KOPT-K1 (cell line): ENCODE measurements around the gene ITPK1.
"Not testable (repeated sequence)": the region's sequence is repeated elsewhere in the genome, so short reads cannot be mapped to it uniquely, and the experiment has no call there.

Experiments used
- H3K27ac ChIP-seq: fragments of 200-600 bp; sonication (generic); 2 replicates; pipeline ENCODE4 v1.5.1; 2016; ENCODE audit warnings: antibody characterized with exemption, mild to moderate bottlenecking, low read depth, low read length; ENCODE audit not compliant: poor library complexity, severe bottlenecking
- H3K36me3 ChIP-seq: fragments of 200-600 bp; sonication (generic); 2 replicates; pipeline ENCODE4 v1.5.1; 2017; ENCODE audit warnings: antibody characterized with exemption, mild to moderate bottlenecking, low read length, moderate library complexity; ENCODE audit not compliant: insufficient read depth
- H3K9me3 ChIP-seq: fragments of 200-600 bp; sonication (generic); 2 replicates; pipeline ENCODE4 v1.5.1; 2017; ENCODE audit warnings: antibody characterized with exemption, low read length, mild to moderate bottlenecking; ENCODE audit not compliant: insufficient read depth, poor library complexity, severe bottlenecking

ITPK1 gene

DNA sequence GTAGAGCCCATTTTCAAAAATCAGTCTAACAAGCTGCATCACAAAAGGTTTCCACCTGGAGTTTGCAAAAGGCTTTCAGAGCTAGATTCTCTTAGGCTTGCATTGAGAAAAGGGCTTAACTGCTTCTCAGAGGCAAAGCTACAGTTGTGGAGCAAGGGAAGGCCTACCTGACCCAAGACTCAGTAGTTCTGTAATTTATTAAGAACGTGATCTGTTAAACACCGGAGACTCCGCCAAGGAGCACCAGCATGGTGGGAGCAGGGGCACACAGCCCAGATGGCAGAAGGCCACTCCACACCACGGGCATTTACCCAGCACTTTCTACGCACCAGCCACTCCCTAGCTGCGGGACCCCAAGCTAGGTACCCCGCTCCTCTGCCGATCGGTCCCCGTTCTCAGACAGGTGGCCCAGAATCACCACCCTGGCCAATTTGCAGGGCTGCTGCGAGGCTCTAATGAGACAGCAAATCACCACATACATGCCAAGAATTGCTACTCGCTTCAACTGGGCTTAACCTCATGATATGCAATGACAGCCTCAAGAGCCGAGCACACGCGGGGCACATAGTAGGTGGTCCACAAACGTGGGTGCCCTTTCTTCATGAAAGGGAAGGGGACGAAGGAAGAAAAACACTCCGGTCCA, 1.5 kb downstream of the ITPK1 start:
- Histone ChIP-seq H3K27ac (peak overlapping the region; percentile 56), H3K9me3 (no peaks in the 10 kb centered on the region), H3K36me3 (no peaks in the 10 kb centered on the region)

DNA sequence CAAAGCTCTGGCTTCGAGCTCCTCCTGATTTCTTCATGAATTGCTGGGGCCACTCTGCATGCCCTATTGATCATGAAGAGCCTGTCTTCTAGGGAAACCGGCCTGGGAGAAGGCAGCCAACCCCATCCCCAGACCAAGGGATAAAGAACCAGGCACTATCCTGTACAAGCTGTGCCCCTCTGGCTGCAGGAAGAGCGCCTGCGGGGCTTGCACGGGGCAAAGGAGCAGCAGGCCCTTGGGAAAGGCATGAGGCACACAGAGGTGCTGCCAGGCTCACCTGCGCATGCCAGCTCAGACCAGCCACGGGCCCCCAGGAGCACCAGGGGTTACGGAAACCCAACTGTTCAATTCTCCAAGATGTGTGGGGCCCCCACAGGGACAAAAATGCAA, 2.1 kb downstream of the ITPK1 start:
- Histone ChIP-seq H3K27ac (peak overlapping the region; percentile 56), H3K9me3 (no peaks in the 10 kb centered on the region), H3K36me3 (no peaks in the 10 kb centered on the region)

DNA sequence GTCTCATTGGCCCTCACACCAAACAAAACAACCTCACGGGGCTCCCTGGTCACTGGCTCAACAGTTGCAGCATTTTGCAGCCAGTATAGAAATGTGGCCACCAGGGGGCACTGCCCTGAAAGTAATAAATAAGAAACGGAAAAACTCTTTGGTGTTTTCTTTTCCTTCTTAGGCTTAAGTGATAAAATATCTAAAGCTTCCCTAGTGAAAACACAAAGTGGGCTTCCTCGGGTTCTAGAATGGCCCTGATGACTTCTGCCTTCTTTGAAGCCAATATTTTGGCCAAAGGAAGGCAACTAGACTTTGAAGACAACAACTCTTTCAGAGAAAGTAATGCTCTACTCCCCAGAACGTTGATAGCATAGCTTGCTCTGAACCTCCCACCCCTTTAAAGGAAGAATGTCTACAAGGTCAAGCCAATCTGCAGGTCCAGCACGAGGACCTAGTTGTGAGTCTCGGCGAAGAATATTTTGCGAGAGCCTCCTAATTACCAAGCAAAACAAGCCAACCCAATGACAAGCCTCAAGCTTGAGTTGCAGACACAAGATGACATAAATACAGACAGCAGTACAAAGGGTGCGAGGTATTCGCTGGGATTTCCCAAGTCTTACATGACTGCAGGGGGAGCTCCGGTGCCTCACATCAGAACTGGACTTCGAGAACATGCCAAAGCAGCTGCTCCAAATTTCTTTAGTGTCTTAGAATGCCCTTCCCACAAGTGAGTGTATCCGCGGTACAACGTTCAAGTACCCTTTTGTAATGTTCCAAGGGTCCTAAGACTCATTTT, 2.6 kb downstream of the ITPK1 start:
- no peaks in the 10 kb centered on the region for H3K36me3 ChIP-seq
- no peaks in the 10 kb centered on the region for H3K9me3 ChIP-seq
- peak overlapping the region; percentile 39 for H3K27ac ChIP-seq

DNA sequence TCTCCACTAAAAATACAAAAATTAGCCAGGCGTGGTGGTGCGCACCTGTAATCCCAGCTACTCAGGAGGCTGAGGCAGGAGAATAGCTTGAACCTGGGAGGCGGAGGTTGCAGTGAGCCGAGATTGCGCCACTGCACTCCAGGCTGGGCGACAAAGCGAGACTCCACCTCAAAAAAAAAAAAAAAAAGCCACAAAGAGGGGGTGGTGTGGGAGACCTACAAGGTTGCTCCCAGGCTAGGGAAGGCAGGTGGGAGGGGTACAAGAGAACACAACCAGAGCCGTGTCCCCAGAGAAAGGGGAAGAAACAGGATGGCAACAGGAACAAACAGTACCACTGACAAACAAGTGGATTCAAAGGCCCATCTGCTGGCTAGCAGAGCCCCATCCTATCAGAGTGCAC, 4.2 kb downstream of the ITPK1 start:
- not testable (repeated sequence) for H3K9me3 ChIP-seq, H3K36me3 ChIP-seq, H3K27ac ChIP-seq

DNA sequence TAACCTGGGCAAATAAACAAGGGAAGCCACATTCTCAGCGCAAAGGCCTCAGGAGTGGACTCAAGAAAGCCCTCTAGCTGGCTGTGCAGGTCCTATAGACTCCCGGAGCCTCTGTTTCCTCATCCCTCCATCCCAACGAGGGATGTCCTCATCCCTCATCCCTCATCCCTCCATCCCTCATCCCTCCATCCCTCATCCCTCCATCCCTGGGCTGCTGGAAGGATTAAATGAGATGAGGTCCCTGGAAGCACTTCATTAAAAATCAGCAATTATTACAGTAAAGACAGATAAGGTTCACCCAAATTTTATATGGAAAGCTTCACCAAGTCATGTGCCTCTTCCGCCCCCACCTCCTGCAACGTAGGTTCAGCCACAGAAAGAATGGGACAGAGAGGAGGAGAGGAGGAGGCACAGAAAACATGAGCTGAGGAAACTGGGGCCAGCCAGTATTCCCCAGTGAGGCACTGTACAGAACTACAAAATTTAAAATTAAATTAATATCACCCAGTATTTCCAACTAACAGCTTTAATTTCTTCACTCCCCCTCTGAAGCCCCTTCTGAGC, 4.8 kb downstream of the ITPK1 start:
- H3K9me3 ChIP-seq = no peaks in the 10 kb centered on the region
- H3K27ac ChIP-seq = no peak overlapping the region
- no peaks in the 10 kb centered on the region for H3K36me3 ChIP-seq

DNA sequence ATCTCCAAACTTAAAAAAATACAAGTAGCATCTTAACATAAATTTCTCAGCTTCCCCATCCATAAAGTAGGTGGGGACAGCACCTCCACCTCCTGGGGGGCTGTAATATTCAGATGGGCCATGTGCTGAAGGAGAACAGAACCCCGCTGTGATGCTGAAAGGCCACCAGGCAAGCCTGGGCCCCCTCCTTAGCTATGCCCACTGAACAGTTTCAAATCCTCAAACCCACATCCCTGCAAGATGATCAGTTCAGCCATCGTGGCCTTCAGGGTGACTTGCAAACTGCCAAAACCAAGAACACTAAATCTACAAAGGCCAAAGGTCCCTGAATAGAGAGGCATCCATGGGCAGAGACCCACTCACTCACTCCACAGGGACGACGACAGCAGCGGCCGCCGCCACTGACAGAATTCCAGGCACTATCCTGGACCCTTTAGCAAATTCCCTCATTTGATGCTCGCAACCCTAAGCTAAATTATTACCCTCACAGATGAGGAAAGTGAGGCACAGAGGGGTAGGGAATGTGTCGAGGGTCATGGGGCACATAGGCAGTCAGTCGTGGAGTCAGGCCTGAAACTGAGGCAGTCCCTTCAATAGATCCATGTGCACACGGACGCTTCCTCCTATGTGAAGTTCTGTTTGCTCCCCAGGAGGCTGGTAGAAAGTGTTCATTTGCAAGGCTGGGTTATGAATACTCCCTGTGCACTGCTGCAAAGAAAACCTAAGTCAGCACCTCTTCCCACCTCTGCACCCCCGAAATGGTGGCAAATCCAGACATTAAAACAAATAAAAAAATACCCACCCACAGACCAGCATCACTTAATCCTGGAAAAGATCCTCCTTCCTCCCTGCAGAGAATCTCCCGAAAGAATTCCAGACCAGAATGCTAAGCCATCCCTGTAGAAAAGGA, 5.9 kb downstream of the ITPK1 start:
- Histone ChIP-seq H3K9me3 (no peaks in the 10 kb centered on the region), H3K36me3 (no peaks in the 10 kb centered on the region), H3K27ac (no peak overlapping the region)

DNA sequence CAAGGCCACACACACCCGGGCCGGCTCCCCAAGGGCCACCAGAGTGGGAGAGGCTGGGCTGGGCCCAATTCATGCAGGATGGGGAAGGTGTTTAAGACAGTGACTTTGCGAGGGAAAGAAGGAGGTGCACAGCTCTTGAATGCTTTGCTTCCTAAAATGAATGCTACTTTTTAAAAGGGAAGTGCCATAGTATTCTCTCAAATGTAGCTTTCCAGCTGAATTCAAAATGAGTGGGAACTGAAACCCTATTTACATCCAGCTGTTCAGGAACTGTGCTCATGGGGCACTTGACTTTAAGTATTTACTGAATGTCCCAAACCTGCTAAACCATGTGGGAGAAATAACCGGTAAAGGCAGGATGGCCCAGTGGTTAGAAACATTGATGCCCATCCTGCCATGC, 7.6 kb downstream of the ITPK1 start:
- no peak overlapping the region for H3K27ac ChIP-seq
- H3K9me3 ChIP-seq = no peaks in the 10 kb centered on the region

DNA sequence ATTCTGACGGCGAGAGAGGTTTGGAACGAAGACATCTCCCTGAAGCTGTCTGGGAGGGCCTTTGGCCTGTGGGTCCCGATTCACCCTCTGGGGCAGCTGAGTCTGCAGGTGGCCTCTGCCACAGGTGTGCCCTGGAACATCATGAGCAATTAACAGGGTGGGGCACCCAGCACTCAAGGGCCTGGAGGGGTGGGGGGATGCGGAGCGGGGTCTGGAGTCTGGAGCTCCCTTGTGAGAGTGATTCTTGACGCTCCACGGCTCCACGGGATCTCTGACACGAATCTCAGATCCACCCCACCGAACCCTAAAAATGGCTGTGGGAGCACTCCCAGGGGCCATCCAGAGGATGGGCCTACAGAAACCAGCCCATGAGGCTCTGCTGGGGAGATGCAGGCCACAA, 8.3 kb downstream of the ITPK1 start:
- H3K27ac ChIP-seq = no peak overlapping the region
- H3K36me3 ChIP-seq = no peaks in the 10 kb centered on the region
- no peaks in the 10 kb centered on the region for H3K9me3 ChIP-seq

More for the DNA sequence above, 7.6 kb downstream of the ITPK1 start:
- no peaks in the 10 kb centered on the region for H3K36me3 ChIP-seq

DNA sequence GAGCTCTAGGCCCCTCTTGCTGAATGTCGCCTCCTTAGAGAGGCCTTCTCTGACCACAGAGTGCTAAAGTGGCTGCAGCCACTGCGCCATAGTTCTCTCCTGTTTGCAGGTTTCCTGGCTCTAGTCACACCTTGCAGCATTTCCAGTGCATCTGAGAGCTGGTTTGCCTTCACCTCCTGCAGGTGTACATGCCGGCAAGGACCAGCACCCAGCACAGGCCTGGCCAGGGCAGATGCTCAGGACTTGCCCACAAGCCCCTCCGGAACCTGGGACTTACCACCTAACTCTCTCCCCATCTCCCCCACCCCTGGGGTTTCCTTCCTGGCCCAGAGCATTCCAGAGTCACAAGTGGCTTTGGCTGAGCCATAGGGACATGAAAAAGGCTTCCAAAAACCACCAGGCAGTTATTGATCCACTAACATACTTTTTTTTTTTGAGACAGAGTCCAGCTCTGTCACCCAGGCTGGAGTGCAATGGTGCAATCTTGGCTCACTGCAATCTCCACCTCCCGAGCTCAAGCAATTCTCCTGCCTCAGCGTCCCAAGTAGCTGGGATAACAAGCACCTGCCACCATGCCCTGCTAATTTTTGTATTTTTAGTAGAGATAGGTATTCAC, 9.1 kb downstream of the ITPK1 start:
- Histone ChIP-seq H3K36me3 (no peaks in the 10 kb centered on the region), H3K9me3 (no peaks in the 10 kb centered on the region), H3K27ac (peak overlapping the region; percentile 3)

DNA sequence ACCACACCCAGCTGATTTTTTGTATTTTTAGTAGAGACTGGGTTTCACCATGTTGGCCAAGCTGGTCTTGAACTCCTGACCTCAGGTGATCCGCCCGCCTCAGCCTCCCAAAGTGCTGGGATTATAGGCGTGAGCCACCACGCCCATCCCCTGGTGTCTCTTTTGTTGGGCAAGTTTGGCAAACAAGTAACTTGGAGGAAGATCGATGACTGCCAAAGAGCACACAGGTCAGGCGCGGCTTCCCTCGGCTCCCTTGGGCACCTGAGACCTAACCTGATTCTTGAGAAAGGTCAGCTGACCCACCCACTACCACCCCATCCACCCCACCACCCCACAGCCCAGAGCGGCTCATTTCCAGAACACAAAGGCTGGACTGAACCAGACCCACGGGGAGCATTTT, 9.9 kb downstream of the ITPK1 start:
- H3K9me3 ChIP-seq, H3K36me3 ChIP-seq: not testable (repeated sequence)
- peak overlapping the region; percentile 3 for H3K27ac ChIP-seq

DNA sequence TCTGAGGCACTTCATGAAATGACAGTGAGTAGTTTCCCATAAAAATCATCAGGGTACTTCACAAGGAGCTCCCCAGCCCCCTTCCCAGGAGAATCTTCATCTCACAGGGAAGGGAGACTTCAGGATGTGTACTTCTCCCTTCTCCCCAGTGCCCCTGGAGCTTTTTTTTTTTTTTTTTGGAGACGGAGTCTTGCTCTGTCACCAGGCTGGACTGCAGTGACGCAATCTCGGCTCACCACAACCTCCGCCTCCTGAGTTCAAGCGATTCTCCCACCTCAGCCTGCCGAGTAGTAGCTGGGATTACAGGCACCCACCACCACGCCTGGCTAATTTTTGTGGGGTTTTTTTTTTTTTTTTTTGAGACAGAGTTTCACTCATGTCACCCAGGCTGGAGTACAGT, 10.4 kb downstream of the ITPK1 start:
- H3K27ac ChIP-seq = peak overlapping the region; percentile 83
- H3K36me3 ChIP-seq = no peaks in the 10 kb centered on the region
- H3K9me3 ChIP-seq = no peaks in the 10 kb centered on the region

DNA sequence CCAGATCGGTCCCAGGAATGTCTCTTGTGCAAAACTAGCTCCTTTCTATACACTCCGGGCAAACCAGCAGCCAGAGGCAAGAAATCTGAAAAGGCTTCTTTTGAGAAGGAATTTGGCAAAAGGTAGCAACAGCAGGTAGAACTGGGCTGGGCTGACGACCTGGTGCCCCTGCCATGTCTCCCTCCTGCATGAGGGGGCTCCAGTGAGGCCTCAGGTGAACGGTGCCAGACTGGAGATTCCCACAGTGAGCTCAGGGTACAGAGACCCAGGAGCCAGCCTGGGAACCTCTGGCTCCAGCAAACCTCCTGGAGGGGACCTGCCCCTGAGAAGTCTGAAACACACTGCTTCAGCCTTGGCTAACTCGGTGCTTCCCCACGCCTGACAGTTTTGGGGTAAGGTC, 10.8 kb downstream of the ITPK1 start:
- H3K9me3 ChIP-seq = no peaks in the 10 kb centered on the region
- H3K27ac ChIP-seq = peak overlapping the region; percentile 83
- no peaks in the 10 kb centered on the region for H3K36me3 ChIP-seq

DNA sequence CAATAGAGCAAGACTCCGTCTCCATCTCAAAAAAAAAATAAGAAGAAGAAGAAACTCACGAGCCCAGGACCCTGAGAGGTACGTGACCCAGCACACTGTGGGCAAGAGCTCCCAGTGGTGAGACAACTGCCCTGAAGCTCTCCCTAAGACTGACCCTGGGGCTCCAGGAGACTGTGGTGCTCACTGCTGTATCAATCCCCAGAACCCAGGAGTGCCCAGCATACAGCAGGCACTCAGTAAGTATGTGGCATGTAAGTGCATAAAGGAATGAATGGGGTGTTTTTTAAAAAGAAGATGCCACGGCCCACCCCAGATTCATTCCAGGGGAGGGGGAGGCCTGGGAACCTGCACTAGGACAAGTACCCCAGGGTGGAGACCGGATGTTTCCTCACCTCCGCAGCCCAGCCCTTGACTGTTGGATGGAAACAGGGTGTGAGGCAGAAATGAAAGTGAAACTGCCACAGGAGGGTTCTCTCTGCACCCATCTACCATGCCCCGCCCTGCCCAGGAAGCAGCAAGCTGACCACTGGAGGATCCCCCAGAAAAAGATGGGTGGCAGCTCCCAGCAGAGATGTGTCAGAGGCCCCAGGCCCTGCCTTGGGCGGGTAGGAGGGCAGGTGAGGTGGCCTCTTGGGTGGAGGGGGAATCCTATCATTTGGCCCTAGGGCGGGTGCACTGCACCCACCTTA, 12.2 kb downstream of the ITPK1 start:
- peak overlapping the region; percentile 83 for H3K27ac ChIP-seq
- no peaks in the 10 kb centered on the region for H3K36me3 ChIP-seq
- H3K9me3 ChIP-seq = no peaks in the 10 kb centered on the region

DNA sequence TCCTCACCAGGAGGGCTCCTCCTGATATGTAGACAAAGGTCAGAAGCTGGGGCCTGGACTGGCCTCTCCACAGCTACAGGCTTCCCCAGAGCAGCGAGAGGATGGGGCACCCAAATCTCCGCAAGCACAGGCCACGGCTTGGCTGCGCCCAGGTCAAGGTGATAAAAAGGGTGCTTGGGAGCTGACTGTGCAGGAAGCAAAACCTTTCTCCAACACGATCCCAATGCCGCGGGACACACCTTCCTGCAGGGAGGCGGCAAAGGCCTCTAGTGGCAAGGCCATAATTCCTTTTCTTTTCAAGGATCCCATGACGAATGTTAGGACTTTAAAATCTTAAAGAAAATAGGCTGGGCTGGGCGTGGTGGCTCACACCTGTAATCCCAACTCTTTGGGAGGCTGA, 13.6 kb downstream of the ITPK1 start:
- no peaks in the 10 kb centered on the region for H3K36me3 ChIP-seq
- H3K9me3 ChIP-seq = no peaks in the 10 kb centered on the region
- peak overlapping the region; percentile 16 for H3K27ac ChIP-seq
